SU-DHL-6 (cell line): ENCODE measurements around the gene PSG2.
"Not testable (repeated sequence)": the region's sequence is repeated elsewhere in the genome, so short reads cannot be mapped to it uniquely, and the experiment has no call there.

Experiments
- H2AFZ ChIP-seq: fragments of 200-600 bp; sonication (generic); 2 replicates; pipeline ENCODE4 v1.6.1; 2014; ENCODE audit warnings: low read depth, mild to moderate bottlenecking, moderate library complexity, mixed read lengths, antibody characterized with exemption, low read length; ENCODE audit not compliant: severe bottlenecking
- H3F3A ChIP-seq: fragments of 200-600 bp; shearing (Covaris generic); 2 replicates; pipeline ENCODE4 v1.6.0; 2016; ENCODE audit warnings: antibody characterized with exemption, mild to moderate bottlenecking; ENCODE audit not compliant: insufficient read depth
- H3K27ac ChIP-seq: fragments of 200-600 bp; sonication (generic); 2 replicates; pipeline ENCODE4 v1.5.1; 2016; ENCODE audit warnings: low read depth, mild to moderate bottlenecking, low read length, moderate library complexity, mixed read lengths
- H3K27me3 ChIP-seq: fragments of 200-600 bp; sonication (generic), shearing (Covaris generic); 2 replicates; pipeline ENCODE4 v1.6.0; 2014; ENCODE audit warnings: mild to moderate bottlenecking, low read length
- H3K36me3 ChIP-seq: fragments of 200-600 bp; sonication (generic); 2 replicates; pipeline ENCODE4 v1.6.1; 2014; ENCODE audit warnings: mild to moderate bottlenecking, low read length, mixed read lengths
- H3K4me2 ChIP-seq: fragments of 300-600, 200-600 bp; shearing (Covaris generic), sonication (generic); 2 replicates; pipeline ENCODE4 v1.6.0; 2014; ENCODE audit warnings: low read length, low read depth, mild to moderate bottlenecking; ENCODE audit not compliant: poor library complexity, severe bottlenecking
- H3K4me3 ChIP-seq: fragments of 200-600 bp; sonication (generic); 2 replicates; pipeline ENCODE4 v1.5.1; 2014; ENCODE audit warnings: antibody characterized with exemption, low read length, mild to moderate bottlenecking, mixed read lengths; ENCODE audit not compliant: insufficient read depth, poor library complexity, severe bottlenecking
- H3K79me2 ChIP-seq: fragments of 200-600 bp; sonication (generic); 2 replicates; pipeline ENCODE4 v1.6.1; 2014; ENCODE audit warnings: mild to moderate bottlenecking, low read length, moderate library complexity; ENCODE audit not compliant: insufficient read depth
- H3K9ac ChIP-seq: fragments of 200-600 bp; sonication (generic); 2 replicates; pipeline ENCODE4 v1.7.0; 2014; ENCODE audit warnings: mild to moderate bottlenecking, low read length
- H3K9me2 ChIP-seq: fragments of 200-600 bp; sonication (generic); replicated peaks from 2 replicates; pipeline ENCODE4 v1.6.1; 2014; ENCODE audit warnings: low read length; ENCODE audit not compliant: insufficient read depth
- H3K9me3 ChIP-seq: fragments of 200-600 bp; sonication (generic); 2 replicates; pipeline ENCODE4 v1.6.1; 2014; ENCODE audit warnings: low read length, mixed read lengths; ENCODE audit not compliant: insufficient read depth
- H4K20me1 ChIP-seq: fragments of 200-600 bp; sonication (generic); 2 replicates; pipeline ENCODE4 v1.6.1; 2014; ENCODE audit warnings: low read depth, mild to moderate bottlenecking, antibody characterized with exemption, low read length, moderate library complexity, mixed read lengths
- CTCF ChIP-seq: fragments of 200-600 bp; sonication (generic); IDR thresholded peaks from one replicate; pipeline ENCODE4 v1.5.1; 2017; ENCODE audit warnings: antibody characterized with exemption, mild to moderate bottlenecking, low read length, moderate library complexity; ENCODE audit not compliant: insufficient read depth, poor library complexity, severe bottlenecking
- EZH2phosphoT487 ChIP-seq: fragments of 200-600 bp; sonication (generic), shearing (Covaris generic); conservative IDR thresholded peaks from 2 replicates; pipeline ENCODE4 v1.6.1; 2018; ENCODE audit warnings: mild to moderate bottlenecking, antibody characterized with exemption, low read length, moderate library complexity, mixed read lengths

Gene PSG2

DNA sequence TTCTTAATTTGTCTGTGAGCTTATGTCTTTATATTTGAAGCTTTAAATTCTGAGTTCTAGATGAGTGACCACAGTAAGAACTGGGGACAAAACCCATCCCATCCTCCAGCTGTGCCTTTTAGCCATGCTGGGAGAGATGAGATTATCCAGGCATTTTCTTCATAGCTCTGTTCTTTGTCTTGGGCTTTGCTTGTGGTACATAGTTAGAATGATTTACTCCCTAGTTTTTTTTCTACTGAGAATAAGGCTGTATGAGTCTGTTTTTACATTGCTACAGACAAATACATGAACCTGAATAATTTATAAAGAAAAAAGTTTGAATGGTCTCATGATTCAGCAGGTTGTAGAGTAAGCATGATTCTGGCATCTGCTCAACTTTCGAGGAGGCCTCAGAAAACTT, 24.9 kb upstream of the PSG2 start:
- not testable (repeated sequence) for H3K4me3 ChIP-seq, H3K27ac ChIP-seq, H3K79me2 ChIP-seq, H3K36me3 ChIP-seq, H4K20me1 ChIP-seq, H2AFZ ChIP-seq, H3K9me2 ChIP-seq, H3F3A ChIP-seq, H3K9ac ChIP-seq, H3K4me2 ChIP-seq, H3K27me3 ChIP-seq
- peaks cover 12% of the 10 kb centered on the region; the same call in 1 of the 2 replicates for H3K9me3 ChIP-seq

GRCh38 chr19:43105496-43105895, 23.0 kb upstream of the PSG2 start:
- Histone ChIP-seq H3K27me3 (no peaks in the 10 kb centered on the region), H2AFZ (no peak overlapping the region), H3K9me3 (peaks cover 12% of the 10 kb centered on the region; the same call in 1 of the 2 replicates), H3K9ac (no peak overlapping the region), H3K4me3 (no peak overlapping the region), H4K20me1 (no peaks in the 10 kb centered on the region), H3K9me2 (no peaks in the 10 kb centered on the region), H3K27ac (no peak overlapping the region), H3K36me3 (no peaks in the 10 kb centered on the region), H3F3A (no peaks in the 10 kb centered on the region), H3K79me2 (no peaks in the 10 kb centered on the region), H3K4me2 (no peak overlapping the region)
- TF ChIP-seq EZH2phosphoT487: no peak
- no peak for TF ChIP-seq CTCF

DNA sequence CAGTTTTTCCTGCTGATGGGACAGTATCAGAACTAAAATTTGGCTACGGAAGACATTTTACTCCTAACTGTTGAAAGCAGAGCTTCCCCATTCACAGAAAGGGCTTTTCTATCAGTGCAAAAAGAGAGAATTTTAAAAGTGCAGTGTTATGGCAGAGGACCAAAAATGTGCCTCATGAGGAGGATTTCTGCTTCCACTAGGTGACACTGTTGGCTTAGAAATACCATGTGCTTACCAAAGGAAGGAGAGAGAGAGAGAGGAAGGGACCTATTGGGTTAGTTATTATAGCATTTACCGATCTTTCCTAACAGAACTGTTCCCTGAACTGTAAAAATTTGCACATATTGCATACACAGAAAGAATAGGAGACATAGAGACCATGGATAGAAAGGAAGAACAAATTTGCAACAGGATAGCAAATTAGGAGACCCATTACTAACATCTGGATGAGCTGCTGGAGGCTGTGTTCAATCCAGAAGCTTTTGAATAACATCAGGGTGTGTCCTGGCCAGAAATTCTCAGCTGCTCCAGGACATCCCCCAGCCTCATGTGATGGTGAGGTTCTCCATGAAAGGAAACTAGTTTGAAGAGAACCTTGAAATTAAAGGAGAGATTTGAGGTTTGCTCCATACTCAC, 21.8 kb upstream of the PSG2 start:
- H3K36me3 ChIP-seq, H3K79me2 ChIP-seq, H3K27me3 ChIP-seq, H4K20me1 ChIP-seq, H2AFZ ChIP-seq, H3K4me3 ChIP-seq, H3K9me2 ChIP-seq, H3K27ac ChIP-seq, H3F3A ChIP-seq, H3K9ac ChIP-seq, H3K4me2 ChIP-seq: not testable (repeated sequence)
- peaks cover 12% of the 10 kb centered on the region; the same call in 1 of the 2 replicates for H3K9me3 ChIP-seq

DNA sequence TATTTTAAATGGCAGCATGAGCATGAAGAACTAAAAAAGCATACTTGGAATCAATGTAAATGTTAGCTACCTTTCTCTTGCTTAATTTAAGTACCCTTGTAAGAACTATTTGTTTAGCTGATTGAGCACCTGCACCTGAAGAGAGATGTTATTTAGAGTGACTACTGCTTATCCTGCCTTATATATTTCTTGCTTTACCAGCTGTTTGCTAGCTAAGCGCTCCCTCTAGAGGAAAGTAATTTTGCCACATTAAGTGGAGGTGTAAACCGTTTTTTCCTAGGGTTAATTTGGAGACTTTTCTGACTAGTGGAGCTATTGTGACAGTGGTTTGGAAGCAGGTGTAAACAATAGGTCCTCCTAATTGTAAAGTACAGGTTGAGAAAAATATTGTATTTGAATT, 19.4 kb upstream of the PSG2 start:
- H3K4me3 ChIP-seq: no peak overlapping the region

DNA sequence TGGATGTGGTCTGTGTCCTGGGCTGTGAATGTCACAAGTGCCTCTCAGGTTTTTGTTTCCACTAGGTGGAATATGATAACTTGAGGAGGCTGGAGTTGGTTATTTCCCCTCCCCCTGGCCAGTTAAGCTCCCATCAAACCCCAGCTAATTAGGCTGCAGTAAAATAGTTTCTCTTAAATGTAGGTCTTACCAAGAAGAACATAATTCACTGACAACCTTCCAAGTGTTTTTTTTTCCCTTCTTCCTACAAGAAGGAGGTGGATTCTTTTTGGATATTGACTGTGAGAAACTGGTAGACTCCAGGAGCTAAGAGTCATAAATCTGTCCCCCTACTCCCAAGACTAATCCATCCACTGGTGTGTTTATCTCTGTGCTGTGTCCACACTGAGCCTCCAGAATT, 15.9 kb upstream of the PSG2 start:
- not testable (repeated sequence) for H3K9ac ChIP-seq, H2AFZ ChIP-seq, H3F3A ChIP-seq, H4K20me1 ChIP-seq, H3K36me3 ChIP-seq, H3K9me2 ChIP-seq, H3K9me3 ChIP-seq, H3K79me2 ChIP-seq, H3K4me3 ChIP-seq, H3K27me3 ChIP-seq, H3K27ac ChIP-seq, H3K4me2 ChIP-seq

More for the DNA sequence above, 19.4 kb upstream of the PSG2 start:
- Histone ChIP-seq H4K20me1 (no peaks in the 10 kb centered on the region), H3K9me2 (no peaks in the 10 kb centered on the region), H3K79me2 (no peaks in the 10 kb centered on the region), H3K9ac (no peak overlapping the region), H2AFZ (no peak overlapping the region), H3K27me3 (no peaks in the 10 kb centered on the region), H3K27ac (no peak overlapping the region), H3F3A (no peaks in the 10 kb centered on the region), H3K4me2 (no peak overlapping the region), H3K9me3 (peaks cover 12% of the 10 kb centered on the region; the same call in 1 of the 2 replicates), H3K36me3 (no peaks in the 10 kb centered on the region)
- TF ChIP-seq CTCF (no peak), EZH2phosphoT487 (no peak)

DNA sequence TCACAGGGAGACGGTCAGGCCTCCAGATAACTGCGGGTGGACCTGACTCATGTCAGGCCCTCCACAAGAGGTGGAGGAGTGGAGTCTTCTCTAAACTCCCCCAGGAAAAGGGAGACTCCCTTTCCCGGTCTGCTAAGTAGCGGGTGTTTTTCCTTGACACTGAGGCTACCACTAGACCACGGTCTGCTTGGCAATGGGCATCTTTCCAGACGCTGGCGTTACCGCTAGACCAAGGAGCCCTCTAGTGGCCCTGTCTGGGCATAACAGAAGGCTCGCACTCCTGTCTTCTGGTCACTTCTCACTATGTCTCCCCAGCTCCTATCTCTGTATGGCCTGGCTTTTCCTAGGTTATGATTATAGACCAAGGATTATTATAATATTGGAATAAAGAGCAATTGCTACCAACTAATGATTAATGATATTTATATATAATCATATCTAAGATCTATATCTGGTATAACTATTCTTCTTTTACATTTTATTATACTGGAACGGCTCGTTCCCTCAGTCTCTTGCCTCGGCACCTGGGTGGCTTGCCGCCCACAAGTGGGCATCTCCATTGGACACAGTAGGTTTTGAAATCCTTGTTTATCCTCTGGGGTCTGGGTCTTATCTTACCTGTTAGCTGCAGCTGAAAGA, 5.3 kb upstream of the PSG2 start:
- not testable (repeated sequence) for H3K79me2 ChIP-seq, H3K27ac ChIP-seq, H3K9me2 ChIP-seq, H3K9ac ChIP-seq, H3K4me3 ChIP-seq, H4K20me1 ChIP-seq, H3K4me2 ChIP-seq, H3K36me3 ChIP-seq, H3K9me3 ChIP-seq, H3F3A ChIP-seq, H3K27me3 ChIP-seq, H2AFZ ChIP-seq
